K562 (cell line): Measurements from ENCODE around the gene GPR55. TPM values are rescaled to one million over a fixed set of nuclear protein-coding genes. Genes with fewer than 3 reads are reported as not detected.

Source experiments
- ATAC-seq: fragments of 200-7000 bp; cut with Tn5 transposase; 3 replicates; pipeline ENCODE4 v1.9.1; 2020; ENCODE audit warnings: moderate library complexity
- BruUV-seq: library from RNA; stranded (reverse); fragments of 400-500 nt; replicated peaks from 2 replicates; lab custom pipeline; 2021; lab: Mats Ljungman, UMichigan
- CTCF ChIA-PET: fragments of 300-600 bp; formaldehyde crosslinking; extraction: SDS; loops from one replicate; lab custom pipeline; 2021; ENCODE audit warnings: low intra/inter-chr PET ratio; lab: Yijun Ruan, JAX
- POLR2A ChIA-PET: fragments of 300-600, 350-650 bp; sonication (Branson Sonifier 250); formaldehyde crosslinking; extraction: SDS; loops from one replicate; lab custom pipeline; 2021; ENCODE audit warnings: antibody characterized with exemption, inconsistent platforms; lab: Yijun Ruan, JAX
- DNase-seq, 4 experiments: peaks; one replicate each; pipeline versions ENCODE4 v3.0.0 to v3.0.0-alpha.2; 2011 to 2018; ENCODE audit warnings: low spot score in 3 of 4, mixed read lengths in 3 of 4; ENCODE audit errors: extremely low read depth in 1 of 4
- FAIRE-seq: peaks from 2 replicates; lab custom pipeline; 2011; peaks lifted over from hg19 to GRCh38; lab: Jason Lieb, UNC
- H2AFZ ChIP-seq: 2 replicates; pipeline ENCODE4 v1.6.0; 2011; ENCODE audit warnings: low read depth, low read length, control low read depth, inconsistent platforms
- H3K27ac ChIP-seq: fragments of 200-600 bp; 3 replicates; pipeline ENCODE4 v1.8.0; 2011; ENCODE audit warnings: low read depth, mild to moderate bottlenecking, control low read depth, inconsistent platforms, low read length, moderate library complexity, mixed read lengths; ENCODE audit errors: extremely low read depth
- H3K27me3 ChIP-seq, 2 experiments: fragments of 300-600 bp in 1 of 2; 2 replicates in 1 of 2; 3 replicates in 1 of 2; pipeline versions ENCODE4 v1.6.0 to v1.8.0; 2011; ENCODE audit warnings: inconsistent platforms in 2 of 2, low read length in 2 of 2, mild to moderate bottlenecking in 1 of 2, mixed read lengths in 1 of 2, moderate library complexity in 1 of 2; ENCODE audit not compliant: control insufficient read depth in 2 of 2, insufficient read depth in 2 of 2
- H3K36me3 ChIP-seq: fragments of 300-600 bp; 3 replicates; pipeline ENCODE4 v1.8.0; 2011; ENCODE audit warnings: mild to moderate bottlenecking, low read length, inconsistent platforms; ENCODE audit not compliant: control insufficient read depth, insufficient read depth
- H3K4me1 ChIP-seq, 2 experiments: fragments of 200-600 bp in 1 of 2; replicated peaks in 1 of 2; 2 replicates in 1 of 2; 3 replicates in 1 of 2; pipeline versions ENCODE4 v1.5.1 to v1.8.0; 2011; ENCODE audit warnings: inconsistent platforms in 2 of 2, low read length in 2 of 2, mild to moderate bottlenecking in 1 of 2, mixed read lengths in 1 of 2, moderate library complexity in 1 of 2; ENCODE audit not compliant: control insufficient read depth in 2 of 2, insufficient read depth in 2 of 2
- H3K4me2 ChIP-seq: 2 replicates; pipeline ENCODE4 v1.6.1; 2011; ENCODE audit warnings: low read length, control low read depth, inconsistent platforms, mixed read lengths; ENCODE audit not compliant: insufficient read depth
- H3K4me3 ChIP-seq: fragments of 200-600 bp; sonication (generic), shearing (Covaris generic); 2 replicates; pipeline ENCODE4 v1.5.1; 2016; ENCODE audit warnings: control low read depth, inconsistent platforms
- H3K79me2 ChIP-seq: fragments of 200-600 bp; 3 replicates; pipeline ENCODE4 v1.8.0; 2011; ENCODE audit warnings: low read length, inconsistent platforms; ENCODE audit not compliant: control insufficient read depth, insufficient read depth
- H3K9ac ChIP-seq, 2 experiments: 2 replicates each; pipeline versions ENCODE4 v1.6.0 to v1.6.1; 2011; ENCODE audit warnings: low read depth in 2 of 2, low read length in 2 of 2, control low read depth in 1 of 2, inconsistent platforms in 1 of 2, mild to moderate bottlenecking in 1 of 2, mixed read lengths in 1 of 2; ENCODE audit not compliant: insufficient read depth in 1 of 2
- H3K9me1 ChIP-seq: one replicate; pipeline ENCODE4 v1.6.0; 2011; ENCODE audit warnings: inconsistent platforms, mild to moderate bottlenecking, low read length, moderate library complexity; ENCODE audit not compliant: control insufficient read depth, insufficient read depth
- H3K9me3 ChIP-seq: replicated peaks from 2 replicates; pipeline ENCODE4 v1.5.1; 2011; ENCODE audit warnings: low read depth, low read length, inconsistent platforms; ENCODE audit not compliant: control insufficient read depth, insufficient read depth
- H4K20me1 ChIP-seq: replicated peaks from 2 replicates; pipeline ENCODE4 v1.6.1; 2011; ENCODE audit warnings: low read length, inconsistent platforms, mixed read lengths; ENCODE audit not compliant: control insufficient read depth, insufficient read depth
- CBX3 ChIP-seq, 2 experiments: IDR thresholded peaks; 1 replicate in 1 of 2; 2 replicates in 1 of 2; pipeline ENCODE4 v1.6.1; 2012; ENCODE audit warnings: inconsistent platforms in 2 of 2, low read length in 2 of 2, borderline replicate concordance in 1 of 2, control low read depth in 1 of 2
- DIDO1 ChIP-seq: fragments of 450-650 bp; IDR thresholded peaks from 2 replicates; pipeline ENCODE4 v1.6.1; 2016; ENCODE audit warnings: low read depth, missing biosample characterization, missing genetic modification characterization
- FOXM1 ChIP-seq, 2 experiments: fragments of 450-650 bp in 1 of 2; sonication (generic) in 1 of 2; formaldehyde crosslinking in 1 of 2; IDR thresholded peaks; 2 replicates each; pipeline versions ENCODE4 v1.6.1 to v1.9.0; 2017 to 2022; ENCODE audit warnings: low read depth in 2 of 2, mild to moderate bottlenecking in 2 of 2, missing genetic modification reagents in 1 of 2, moderate library complexity in 1 of 2
- GATAD2A ChIP-seq: fragments of 450-650 bp; IDR thresholded peaks from 2 replicates; pipeline ENCODE4 v1.6.1; 2017
- LEF1 ChIP-seq: fragments of 450-650 bp; IDR thresholded peaks from 2 replicates; pipeline ENCODE4 v1.6.1; 2016; ENCODE audit warnings: mild to moderate bottlenecking
- MED1 ChIP-seq: sonication (generic); formaldehyde crosslinking; IDR thresholded peaks from 2 replicates; pipeline ENCODE4 v1.8.1; 2023; ENCODE audit warnings: missing genetic modification reagents, borderline replicate concordance
- NFIC ChIP-seq: fragments of 450-650 bp; IDR thresholded peaks from 2 replicates; pipeline ENCODE4 v1.6.1; 2017; ENCODE audit warnings: mild to moderate bottlenecking, inconsistent platforms
- SMARCA4 ChIP-seq: fragments of 450-650 bp; IDR thresholded peaks from 2 replicates; pipeline ENCODE4 v1.6.1; 2016
- SPI1 ChIP-seq: IDR thresholded peaks from 2 replicates; pipeline ENCODE4 v1.6.1; 2011; ENCODE audit warnings: low read depth, low read length, control low read depth, borderline replicate concordance
- TAF15 ChIP-seq: fragments of 200-400 bp; formaldehyde crosslinking; IDR thresholded peaks from 2 replicates; pipeline ENCODE4 v1.6.1; 2017; ENCODE audit warnings: mild to moderate bottlenecking, low read depth, low read length, moderate library complexity
- TRIM24 ChIP-seq, 2 experiments: fragments of 450-650 bp; IDR thresholded peaks; 2 replicates each; pipeline ENCODE4 v1.6.1; 2016
- ZBTB9 ChIP-seq: fragments of 450-650 bp; formaldehyde crosslinking; IDR thresholded peaks from 2 replicates; pipeline ENCODE4 v1.4.0; 2020; ENCODE audit warnings: mild to moderate bottlenecking, moderate library complexity
- ZC3H8 ChIP-seq: fragments of 450-650 bp; IDR thresholded peaks from 2 replicates; pipeline ENCODE4 v1.6.1; 2017
- ZNF12 ChIP-seq: sonication (generic); formaldehyde crosslinking; IDR thresholded peaks from 2 replicates; pipeline ENCODE4 v1.4.0; 2020; ENCODE audit warnings: mild to moderate bottlenecking, missing genetic modification reagents
- ZNF143 ChIP-seq: sonication (generic); formaldehyde crosslinking; IDR thresholded peaks from 2 replicates; pipeline ENCODE4 v1.9.0; 2022; ENCODE audit warnings: mild to moderate bottlenecking, missing genetic modification reagents
- ZNF280B ChIP-seq: fragments of 250-450 bp; sonication (Bioruptor Pico); IDR thresholded peaks from 2 replicates; pipeline ENCODE4 v1.5.1; 2021; ENCODE audit warnings: mild to moderate bottlenecking
- WGBS: fragments of 100-300 bp; shearing (Covaris generic); methylation state at CpG from one replicate; pipeline ENCODE4 v1.1.6; 2016; ENCODE audit warnings: low coverage, mixed read lengths; ENCODE audit not compliant: insufficient coverage; ENCODE audit errors: missing lambda C conversion rate; 5-methylcytosine and 5-hydroxymethylcytosine counted together
- in situ Hi-C: fragments of 300-500 bp; cut with MboI; formaldehyde crosslinking; loops from 4 replicates; pipeline ENCODE4 v1.15.0; 2018; ENCODE audit warnings: inconsistent platforms, mixed read lengths
- intact Hi-C: fragments of 100-400 bp; cut with micrococcal nuclease; formaldehyde crosslinking; loops from 2 replicates; pipeline ENCODE4 v1.14.2; 2022
- polyA plus RNA-seq, 8 experiments: library from polyadenylated mRNA; depleted of rRNA in 4 of 8; stranded (reverse) in 5 of 8; unstranded in 3 of 8; fragments of >200 nt; fragmentation: Nextera tagmentation in 2 of 8; fragmentation: Illumina TruSeq in 1 of 8; extraction: Ambion mirVana in 2 of 8; extraction: Trizol in 1 of 8; gene quantifications; 2 replicates each; pipeline versions ENCODE4 v1.2.1 to v1.2.3, GENCODE V29; 2011 to 2014; ENCODE audit warnings: inconsistent platforms in 1 of 8, missing spikeins in 1 of 8
- total RNA-seq, 7 experiments: library from RNA; depleted of rRNA in 6 of 7; stranded (reverse); fragments of >200 nt in 6 of 7; fragmentation: Illumina TruSeq in 2 of 7; extraction: Trizol in 2 of 7; gene quantifications; 2 replicates each; pipeline versions ENCODE4 v1.2.1 to v1.2.3, GENCODE V29; 2011 to 2021; ENCODE audit warnings: low replicate concordance in 1 of 7

The GPR55 gene
- total and polyA plus RNA-seq, 9 of the 15 experiments (the other 6 are each of a cell fraction or from before 2014, with no cell fraction given): 0.11 to 0.49 (median 0.27) TPM

- H3K4me2 ChIP-seq: no peak overlapping the region
- CTCF ChIA-PET: no interaction called here
- H3K9me1 ChIP-seq: no peaks in the 10 kb centered on the region
- POLR2A ChIA-PET: no interaction called here
- no peak for ATAC-seq
- intact Hi-C loops: no loop called here
- no peak overlapping the region for H3K9ac ChIP-seq
- no peak for FAIRE-seq
- WGBS: 0% methylated on average over 3 of the region's 5 CpGs
- H3K79me2 ChIP-seq: no peaks in the 10 kb centered on the region
- H3K4me1 ChIP-seq: peaks cover 0 to 4% of the 10 kb centered on the region in 2 experiments; a peak in 3 of 5 replicates
- no peaks in the 10 kb centered on the region for H4K20me1 ChIP-seq
- no peak overlapping the region for H2AFZ ChIP-seq
- peaks cover 2 to 44% of the 10 kb centered on the region in 2 experiments; a peak in 3 of 5 replicates for H3K27me3 ChIP-seq
- no TSS peak for BruUV-seq
- no peak for TF ChIP-seq SPI1
- TF ChIP-seq, all 486 proteins: peak for 0
- no peak for DNase-seq
- H3K36me3 ChIP-seq: no peaks in the 10 kb centered on the region
- no peak overlapping the region for H3K27ac ChIP-seq
- no peak overlapping the region for H3K4me3 ChIP-seq
- no peaks in the 10 kb centered on the region for H3K9me3 ChIP-seq
- in situ Hi-C loops: no loop called here
These were observed 34.0 kb downstream of the GPR55 start for GRCh38 chr2:230891064-230891463.

GRCh38 chr2:230890646-230891045, 34.4 kb downstream of the GPR55 start:
- ChIA-PET POLR2A (no interaction called here), CTCF (no interaction called here)
- intact Hi-C loops (no loop called here), in situ Hi-C loops (no loop called here)
- no TSS peak for BruUV-seq
- Histone ChIP-seq H2AFZ (no peak overlapping the region), H3K36me3 (no peaks in the 10 kb centered on the region), H3K9me1 (no peaks in the 10 kb centered on the region), H3K27ac (no peak overlapping the region), H3K4me1 (peaks cover 0 to 4% of the 10 kb centered on the region in 2 experiments; a peak in 3 of 5 replicates), H3K9ac (no peak overlapping the region), H3K9me3 (no peaks in the 10 kb centered on the region), H4K20me1 (no peaks in the 10 kb centered on the region), H3K4me3 (no peak overlapping the region), H3K27me3 (peaks cover 2 to 40% of the 10 kb centered on the region in 2 experiments; a peak in 3 of 5 replicates), H3K4me2 (no peak overlapping the region), H3K79me2 (no peaks in the 10 kb centered on the region)
- ATAC-seq (no peak), FAIRE-seq (no peak), DNase-seq (no peak)
- WGBS: 0% methylated on average over 2 of the region's 4 CpGs
- TF ChIP-seq TAF15 (no peak), ZNF280B (no peak), TRIM24 (IDR thresholded peaks at IDR 0.05) (no peak), GATAD2A (no peak), CBX3 (IDR thresholded peaks at IDR 0.05; ENCODE audit: borderline replicate concordance in 1 of 2, low read length in 2 of 2) (no peak), FOXM1 (IDR thresholded peaks at IDR 0.05; ENCODE audit: low read depth) (no peak), FOXM1 (CRISPR knock-in tag; IDR thresholded peaks at IDR 0.05; ENCODE audit: low read depth) (no peak), ZBTB9 (CRISPR knock-in tag) (no peak), NFIC (no peak), ZNF12 (CRISPR knock-in tag) (no peak), ZNF143 (CRISPR knock-in tag) (no peak), LEF1 (no peak), ZC3H8 (no peak), MED1 (CRISPR knock-in tag) (no peak), DIDO1 (no peak), SMARCA4 (no peak)
